Fibroblast of peridontal ligament (primary cell): ENCODE measurements around the gene AIPL1.

Experiments
- DNase-seq: peaks from one replicate; pipeline ENCODE4 v3.0.0-alpha.2; 2010; ENCODE audit errors: extremely low read depth

The AIPL1 gene

GRCh38 chr17:6420173-6420641 lies 14.7 kb downstream of the AIPL1 start:
- DNase-seq, result no peak

GRCh38 chr17:6415616-6416015 lies 19.3 kb downstream of the AIPL1 start:
- DNase-seq, result no peak

GRCh38 chr17:6413065-6413464 lies 21.9 kb downstream of the AIPL1 start:
- DNase-seq, result peak; percentile 74

GRCh38 chr17:6408735-6409134 lies 26.2 kb downstream of the AIPL1 start:
- no peak for DNase-seq

- no peak for DNase-seq
These were observed 26.6 kb downstream of the AIPL1 start for GRCh38 chr17:6408276-6408675.

- peak; percentile 24 for DNase-seq
These were observed 32.7 kb downstream of the AIPL1 start for GRCh38 chr17:6402258-6402657.

GRCh38 chr17:6398955-6399354 lies 36.0 kb downstream of the AIPL1 start:
- no peak for DNase-seq

- DNase-seq, result no peak
These were observed 40.8 kb downstream of the AIPL1 start for GRCh38 chr17:6394055-6394606.

- peak; percentile 18 for DNase-seq
These were observed 41.5 kb downstream of the AIPL1 start for GRCh38 chr17:6393351-6393952.

- DNase-seq, result peak; percentile 14
These were observed 42.1 kb downstream of the AIPL1 start for GRCh38 chr17:6392609-6393350.

GRCh38 chr17:6388416-6388815 lies 46.5 kb downstream of the AIPL1 start:
- DNase-seq, result no peak

- DNase-seq, result no peak
These were observed 47.1 kb downstream of the AIPL1 start for GRCh38 chr17:6387858-6388257.

- DNase-seq, result no peak
These were observed 47.5 kb downstream of the AIPL1 start for GRCh38 chr17:6387442-6387841.

- no peak for DNase-seq
These were observed 48.8 kb downstream of the AIPL1 start for GRCh38 chr17:6386041-6386630.

- no peak for DNase-seq
These were observed 50.4 kb downstream of the AIPL1 start for GRCh38 chr17:6384481-6384880.

- DNase-seq, result no peak
These were observed 53.1 kb downstream of the AIPL1 start for GRCh38 chr17:6381526-6382465.

- peak; percentile 34 for DNase-seq
These were observed 53.9 kb downstream of the AIPL1 start for GRCh38 chr17:6380915-6381438.

GRCh38 chr17:6377906-6378305 lies 57.0 kb downstream of the AIPL1 start:
- no peak for DNase-seq

- DNase-seq, result no peak
These were observed 58.0 kb downstream of the AIPL1 start for GRCh38 chr17:6376931-6377361.

- DNase-seq, result peak; percentile 53
These were observed 60.1 kb downstream of the AIPL1 start for GRCh38 chr17:6374761-6375312.

GRCh38 chr17:6374271-6374691 lies 60.6 kb downstream of the AIPL1 start:
- peak; percentile 30 for DNase-seq
